KMS-11 (cell line): ENCODE data around the gene PRMT9.

Experiments used
- H2AFZ ChIP-seq: fragments of 200-600 bp; sonication (generic); 2 replicates; pipeline ENCODE4 v1.6.1; 2016; ENCODE audit warnings: antibody characterized with exemption, mixed run types, low read depth
- H3K27ac ChIP-seq: fragments of 200-600 bp; sonication (generic); 2 replicates; pipeline ENCODE4 v1.6.1; 2016; ENCODE audit warnings: mild to moderate bottlenecking, mixed run types
- H3K27me3 ChIP-seq: fragments of 200-600 bp; sonication (generic); 2 replicates; pipeline ENCODE4 v1.6.1; 2017; ENCODE audit warnings: mild to moderate bottlenecking, low read depth, mixed run types, moderate library complexity; ENCODE audit not compliant: insufficient read depth
- H3K36me3 ChIP-seq: fragments of 200-600 bp; sonication (generic); 2 replicates; pipeline ENCODE4 v1.6.1; 2017; ENCODE audit warnings: mild to moderate bottlenecking, mixed run types; ENCODE audit not compliant: insufficient read depth
- H3K4me1 ChIP-seq: fragments of 200-600 bp; sonication (generic); 2 replicates; pipeline ENCODE4 v1.6.1; 2016; ENCODE audit warnings: mild to moderate bottlenecking, low read depth, mixed run types; ENCODE audit not compliant: poor library complexity, severe bottlenecking
- H3K4me2 ChIP-seq: fragments of 200-600 bp; sonication (generic); 2 replicates; pipeline ENCODE4 v1.7.0; 2016; ENCODE audit warnings: mild to moderate bottlenecking, mixed run types
- H3K4me3 ChIP-seq: fragments of 200-600 bp; sonication (generic); IDR thresholded peaks from 2 replicates; pipeline ENCODE4 v1.6.1; 2017; ENCODE audit warnings: low read depth, low read length, mixed read lengths; ENCODE audit not compliant: insufficient read depth
- H3K79me2 ChIP-seq: fragments of 200-600 bp; sonication (generic); 2 replicates; pipeline ENCODE4 v1.6.1; 2016; ENCODE audit warnings: low read depth, mixed run types; ENCODE audit not compliant: insufficient read depth
- H3K9ac ChIP-seq: fragments of 200-600 bp; sonication (generic); 2 replicates; pipeline ENCODE4 v1.6.1; 2016; ENCODE audit warnings: mild to moderate bottlenecking, mixed run types
- H4K20me1 ChIP-seq: fragments of 200-600 bp; sonication (generic); 2 replicates; pipeline ENCODE4 v1.6.1; 2016; ENCODE audit warnings: mild to moderate bottlenecking, mixed run types; ENCODE audit not compliant: insufficient read depth
- CTCF ChIP-seq: fragments of 200-600 bp; sonication (generic); conservative IDR thresholded peaks from 2 replicates; pipeline ENCODE4 v1.6.1; 2017; ENCODE audit warnings: low read depth, mild to moderate bottlenecking, antibody characterized with exemption, low read length, moderate library complexity, mixed read lengths

The PRMT9 gene

GRCh38 chr4:147730333-147730732 lies 46.4 kb upstream of the PRMT9 start:
- Histone ChIP-seq H3K36me3 (no peaks in the 10 kb centered on the region), H2AFZ (peak overlapping the region; percentile 72), H3K27ac (peak overlapping the region; percentile 100), H3K4me3 (no peak overlapping the region), H3K27me3 (no peaks in the 10 kb centered on the region), H3K79me2 (peaks cover 34% of the 10 kb centered on the region), H4K20me1 (peaks cover 11% of the 10 kb centered on the region; the same call in 1 of the 2 replicates), H3K4me1 (peaks cover 45% of the 10 kb centered on the region), H3K9ac (peak overlapping the region; percentile 98), H3K4me2 (peak overlapping the region; percentile 93)
- TF ChIP-seq CTCF = peak; percentile 42; the same call in 1 of the 2 replicates

- Histone ChIP-seq H3K4me2 (no peak overlapping the region), H3K9ac (no peak overlapping the region), H4K20me1 (no peaks in the 10 kb centered on the region), H3K4me1 (peaks cover 46% of the 10 kb centered on the region), H3K4me3 (no peak overlapping the region), H3K27me3 (no peaks in the 10 kb centered on the region), H3K27ac (no peak overlapping the region), H3K36me3 (no peaks in the 10 kb centered on the region), H3K79me2 (peaks cover 6% of the 10 kb centered on the region; the same call in 1 of the 2 replicates), H2AFZ (no peak overlapping the region)
- TF ChIP-seq CTCF = no peak
Measured at GRCh38 chr4:147727476-147728028, 43.6 kb upstream of the PRMT9 start.

GRCh38 chr4:147725673-147726072 lies 41.7 kb upstream of the PRMT9 start:
- H3K4me2 ChIP-seq = no peak overlapping the region
- H3K27me3 ChIP-seq = no peaks in the 10 kb centered on the region
- no peak for TF ChIP-seq CTCF

GRCh38 chr4:147724468-147725201 lies 40.7 kb upstream of the PRMT9 start:
- Histone ChIP-seq H3K4me2 (0 out of 2 replicates have a peak overlapping the region, but pooled peaks have one; percentile 17), H3K27ac (no peak overlapping the region), H3K36me3 (no peaks in the 10 kb centered on the region), H3K79me2 (no peaks in the 10 kb centered on the region), H3K4me3 (no peak overlapping the region), H3K9ac (no peak overlapping the region), H3K4me1 (peaks cover 35% of the 10 kb centered on the region), H3K27me3 (no peaks in the 10 kb centered on the region), H2AFZ (no peak overlapping the region), H4K20me1 (no peaks in the 10 kb centered on the region)
- no peak for TF ChIP-seq CTCF

More at GRCh38 chr4:147725673-147726072, 41.7 kb upstream of the PRMT9 start:
- Histone ChIP-seq H3K79me2 (no peaks in the 10 kb centered on the region), H3K27ac (no peak overlapping the region), H3K4me3 (no peak overlapping the region), H3K4me1 (peaks cover 46% of the 10 kb centered on the region), H3K36me3 (no peaks in the 10 kb centered on the region), H4K20me1 (no peaks in the 10 kb centered on the region), H3K9ac (no peak overlapping the region), H2AFZ (no peak overlapping the region)
